OCI-LY3 (cell line): ENCODE data around the gene BRD1.

Source experiments
- EZH2phosphoT487 ChIP-seq: fragments of 200-600 bp; shearing (Covaris generic); IDR thresholded peaks from 2 replicates; pipeline ENCODE4 v1.6.1; 2018; ENCODE audit warnings: antibody characterized with exemption, mixed run types, low read depth
- TF ChIP-seq, protein P1 (sequence below): fragments of 200-600, 300-600 bp; sonication (generic); IDR thresholded peaks from 2 replicates; pipeline ENCODE4 v1.5.1; 2014; ENCODE audit warnings: antibody characterized with exemption, low read length, low read depth

GRCh38 chr22:49866134-49866533, 38.5 kb upstream of the BRD1 start:
- TF ChIP-seq, protein P1, sequence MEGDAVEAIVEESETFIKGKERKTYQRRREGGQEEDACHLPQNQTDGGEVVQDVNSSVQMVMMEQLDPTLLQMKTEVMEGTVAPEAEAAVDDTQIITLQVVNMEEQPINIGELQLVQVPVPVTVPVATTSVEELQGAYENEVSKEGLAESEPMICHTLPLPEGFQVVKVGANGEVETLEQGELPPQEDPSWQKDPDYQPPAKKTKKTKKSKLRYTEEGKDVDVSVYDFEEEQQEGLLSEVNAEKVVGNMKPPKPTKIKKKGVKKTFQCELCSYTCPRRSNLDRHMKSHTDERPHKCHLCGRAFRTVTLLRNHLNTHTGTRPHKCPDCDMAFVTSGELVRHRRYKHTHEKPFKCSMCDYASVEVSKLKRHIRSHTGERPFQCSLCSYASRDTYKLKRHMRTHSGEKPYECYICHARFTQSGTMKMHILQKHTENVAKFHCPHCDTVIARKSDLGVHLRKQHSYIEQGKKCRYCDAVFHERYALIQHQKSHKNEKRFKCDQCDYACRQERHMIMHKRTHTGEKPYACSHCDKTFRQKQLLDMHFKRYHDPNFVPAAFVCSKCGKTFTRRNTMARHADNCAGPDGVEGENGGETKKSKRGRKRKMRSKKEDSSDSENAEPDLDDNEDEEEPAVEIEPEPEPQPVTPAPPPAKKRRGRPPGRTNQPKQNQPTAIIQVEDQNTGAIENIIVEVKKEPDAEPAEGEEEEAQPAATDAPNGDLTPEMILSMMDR: no peak
- no peak for TF ChIP-seq EZH2phosphoT487
